ENCODE results near the gene PRRX1.

PRRX1 gene

DNA sequence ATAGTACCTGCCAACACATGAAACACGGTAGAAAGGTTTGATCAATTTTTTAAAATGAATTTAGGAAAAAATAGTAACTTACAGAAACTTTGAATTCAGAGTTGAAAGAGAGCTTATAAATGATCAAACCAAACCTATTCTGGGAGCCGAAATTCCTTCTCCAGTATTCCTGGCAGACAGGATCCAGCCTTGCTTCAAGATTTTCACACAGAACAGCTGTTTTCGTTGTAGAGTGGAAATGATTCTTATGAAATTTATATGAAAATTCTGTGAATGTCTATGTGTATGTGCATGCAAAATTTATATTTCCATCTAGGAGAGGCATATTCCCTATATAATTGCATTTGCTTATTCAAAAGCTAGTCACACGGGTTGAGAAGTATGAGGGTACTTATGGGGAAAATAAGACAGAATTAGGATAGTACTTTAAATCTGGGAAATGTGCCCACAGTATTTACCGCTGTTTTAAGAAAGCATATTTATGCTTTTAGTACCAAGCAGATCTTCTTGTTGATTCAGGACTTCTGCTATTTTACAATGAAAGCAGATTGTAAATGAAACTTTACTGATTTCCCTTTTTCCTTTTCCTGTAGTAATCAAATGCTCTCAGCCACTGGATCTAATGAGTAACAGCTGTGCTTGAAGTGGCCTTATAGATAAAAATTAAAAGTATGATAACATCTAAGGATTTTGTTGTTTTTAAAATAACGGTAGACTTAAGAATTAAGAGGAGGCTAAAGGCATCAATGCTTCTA lies 30.4 kb downstream of the PRRX1 start:
- no peak overlapping the region for H3K27ac ChIP-seq
- TF ChIP-seq, protein P1, sequence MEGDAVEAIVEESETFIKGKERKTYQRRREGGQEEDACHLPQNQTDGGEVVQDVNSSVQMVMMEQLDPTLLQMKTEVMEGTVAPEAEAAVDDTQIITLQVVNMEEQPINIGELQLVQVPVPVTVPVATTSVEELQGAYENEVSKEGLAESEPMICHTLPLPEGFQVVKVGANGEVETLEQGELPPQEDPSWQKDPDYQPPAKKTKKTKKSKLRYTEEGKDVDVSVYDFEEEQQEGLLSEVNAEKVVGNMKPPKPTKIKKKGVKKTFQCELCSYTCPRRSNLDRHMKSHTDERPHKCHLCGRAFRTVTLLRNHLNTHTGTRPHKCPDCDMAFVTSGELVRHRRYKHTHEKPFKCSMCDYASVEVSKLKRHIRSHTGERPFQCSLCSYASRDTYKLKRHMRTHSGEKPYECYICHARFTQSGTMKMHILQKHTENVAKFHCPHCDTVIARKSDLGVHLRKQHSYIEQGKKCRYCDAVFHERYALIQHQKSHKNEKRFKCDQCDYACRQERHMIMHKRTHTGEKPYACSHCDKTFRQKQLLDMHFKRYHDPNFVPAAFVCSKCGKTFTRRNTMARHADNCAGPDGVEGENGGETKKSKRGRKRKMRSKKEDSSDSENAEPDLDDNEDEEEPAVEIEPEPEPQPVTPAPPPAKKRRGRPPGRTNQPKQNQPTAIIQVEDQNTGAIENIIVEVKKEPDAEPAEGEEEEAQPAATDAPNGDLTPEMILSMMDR (conservative IDR thresholded peaks at IDR 0.05): no peak
- no peak for TF ChIP-seq ZFX (IDR thresholded peaks at IDR 0.05)

DNA sequence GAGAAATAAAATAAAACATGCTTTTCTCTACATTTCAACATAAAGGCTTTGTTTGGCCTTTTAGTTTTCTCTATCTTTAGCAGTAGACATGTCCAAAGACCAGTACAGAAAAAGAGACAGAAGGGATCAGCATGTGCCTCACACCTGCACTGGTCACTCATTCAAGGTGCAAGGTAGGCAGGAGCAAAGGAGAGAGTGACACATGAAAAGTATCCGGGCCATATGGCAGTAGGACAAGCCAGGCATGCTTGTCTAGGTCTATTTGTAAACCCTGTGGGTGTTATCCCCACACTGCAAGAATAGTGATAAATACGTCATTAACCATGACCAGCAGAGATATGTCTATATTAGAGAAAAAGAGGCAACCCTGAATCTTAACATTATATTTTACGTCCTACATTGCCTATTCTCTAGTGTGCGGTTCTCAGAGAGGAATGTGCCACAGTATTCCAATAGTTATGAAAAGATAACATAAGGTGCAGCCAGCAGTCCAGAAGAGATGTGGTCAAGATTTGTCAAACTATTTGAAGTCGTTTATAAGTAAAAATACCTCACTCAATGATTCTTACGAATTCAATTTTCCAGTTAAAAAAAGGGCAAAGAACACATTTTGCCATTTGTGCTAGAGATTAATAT lies 32.1 kb downstream of the PRRX1 start:
- no peak overlapping the region for H3K27ac ChIP-seq
- no peak for TF ChIP-seq ZFX (IDR thresholded peaks at IDR 0.05)
- TF ChIP-seq, protein P1 (conservative IDR thresholded peaks at IDR 0.05): no peak

DNA sequence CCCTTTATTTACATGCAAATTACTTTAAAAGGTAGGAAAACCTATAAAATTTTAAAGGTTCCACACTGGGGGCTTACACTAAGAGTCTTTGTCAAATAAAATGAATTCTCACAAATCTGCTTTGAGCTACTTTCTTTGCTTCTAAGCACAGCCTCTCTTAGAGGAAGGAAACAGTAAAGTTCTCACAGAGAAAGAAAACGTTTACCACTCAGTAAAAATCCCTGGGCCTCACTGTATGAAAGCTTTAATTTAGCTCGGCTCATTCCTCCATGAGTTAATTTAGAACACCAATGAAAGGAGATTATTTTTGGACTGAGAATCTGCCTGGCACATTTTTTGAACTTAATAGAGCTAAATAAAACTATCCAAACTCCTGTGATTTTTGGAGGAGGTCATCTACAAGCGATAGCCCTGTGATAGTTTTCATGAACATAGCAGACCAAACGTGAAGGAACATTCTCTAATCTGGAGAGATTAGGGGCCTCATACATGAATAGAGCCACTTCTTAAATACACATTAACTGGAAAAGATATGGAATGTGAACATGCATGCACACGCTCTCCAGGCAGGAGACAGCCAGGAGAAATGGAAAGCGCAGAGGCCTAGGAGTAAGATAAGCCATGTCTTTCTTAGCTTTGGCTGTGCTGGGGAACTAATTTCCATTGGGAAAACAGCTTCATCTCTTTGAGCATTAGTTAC lies 32.8 kb downstream of the PRRX1 start:
- no peak for TF ChIP-seq ZFX (IDR thresholded peaks at IDR 0.05)
- TF ChIP-seq, protein P1 (conservative IDR thresholded peaks at IDR 0.05): no peak
- H3K27ac ChIP-seq: no peak overlapping the region

DNA sequence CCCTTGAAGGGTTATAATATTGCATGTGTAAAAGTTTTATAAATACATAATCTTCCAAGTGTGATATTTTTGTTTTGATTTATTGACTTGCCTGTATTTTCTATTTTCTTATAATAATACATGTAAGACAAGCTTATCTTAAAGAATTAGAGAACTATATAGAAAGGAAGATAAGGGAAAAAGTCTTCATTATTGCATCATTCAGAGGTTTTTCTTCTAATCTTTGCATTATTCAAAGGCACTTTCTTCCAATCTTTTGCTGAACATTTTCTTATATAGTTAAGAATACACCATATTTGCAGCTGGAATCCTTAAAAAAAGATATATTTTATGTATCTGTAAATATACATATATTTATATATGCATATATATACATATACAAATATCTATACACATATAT lies 33.4 kb downstream of the PRRX1 start:
- no peak overlapping the region for H3K27ac ChIP-seq
- TF ChIP-seq, protein P1 (conservative IDR thresholded peaks at IDR 0.05): no peak
- no peak for TF ChIP-seq ZFX (IDR thresholded peaks at IDR 0.05)

DNA sequence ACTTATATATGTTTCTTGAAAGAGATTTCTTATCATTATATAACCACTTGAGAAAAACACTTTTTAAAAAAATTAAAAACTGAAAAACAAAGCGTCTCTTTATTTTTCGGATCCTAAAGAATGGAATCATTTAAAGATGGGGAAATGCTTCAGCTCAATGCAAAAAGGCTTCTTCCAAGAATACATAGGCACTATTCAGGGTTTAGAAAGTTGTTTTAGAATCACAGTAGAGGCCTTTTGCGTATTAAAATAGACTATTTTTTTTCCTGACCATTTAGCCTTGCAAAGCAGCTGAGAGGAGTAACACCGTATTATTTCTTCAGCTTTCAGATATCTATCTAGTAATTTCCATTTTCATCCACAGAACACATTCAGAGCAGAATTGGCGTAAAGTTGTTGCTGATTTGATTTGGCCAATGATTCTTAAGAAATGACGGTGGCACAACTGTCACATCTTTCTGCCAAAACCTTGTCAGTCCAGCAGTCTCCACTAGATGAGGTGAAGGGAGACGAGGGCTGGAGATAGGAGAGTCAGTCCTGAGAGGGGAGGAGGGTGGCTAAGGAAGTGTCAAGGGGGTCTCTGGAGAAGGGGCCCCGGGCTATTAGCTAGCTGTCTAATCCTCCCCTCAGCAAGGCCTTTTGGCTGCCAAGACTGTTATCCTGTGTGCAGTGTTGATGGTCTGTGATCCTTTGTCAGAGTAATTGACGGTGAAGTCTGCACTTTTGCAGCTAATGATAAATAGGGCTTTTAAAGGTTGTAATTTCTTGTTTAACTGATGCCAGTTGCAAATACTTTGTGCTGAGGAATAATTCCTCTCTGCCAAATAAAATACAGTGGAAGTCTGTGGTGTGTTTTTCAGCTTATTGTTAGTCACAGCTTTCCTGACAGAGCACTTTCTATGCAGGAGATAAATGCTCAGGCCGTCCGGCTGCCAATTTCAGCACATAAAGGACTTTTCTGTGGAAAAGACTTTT lies 34.7 kb downstream of the PRRX1 start:
- no peak overlapping the region for H3K27ac ChIP-seq

DNA sequence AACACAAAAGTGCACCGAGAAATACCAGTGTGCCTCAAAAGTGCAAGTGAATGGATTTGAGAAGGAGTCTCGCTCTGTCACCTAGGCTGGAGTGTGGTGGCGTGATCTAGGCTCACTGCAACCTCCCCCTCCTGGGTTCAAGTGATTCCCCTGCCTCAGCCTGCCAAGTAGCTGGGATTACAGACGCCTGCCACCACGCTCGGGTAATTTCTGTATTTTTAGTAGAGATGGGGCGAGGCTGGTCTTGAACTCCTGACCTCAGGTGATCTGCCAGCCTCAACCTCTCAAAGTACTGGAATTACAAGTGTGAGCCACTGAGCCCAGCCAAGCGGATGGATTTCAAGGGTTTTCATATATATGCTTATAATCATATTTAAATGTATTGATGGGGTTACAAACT lies 35.8 kb downstream of the PRRX1 start:
- TF ChIP-seq, protein P1 (conservative IDR thresholded peaks at IDR 0.05): no peak
- TF ChIP-seq ZFX (IDR thresholded peaks at IDR 0.05): no peak
- no peak overlapping the region for H3K27ac ChIP-seq

More for the DNA sequence above, 34.7 kb downstream of the PRRX1 start:
- TF ChIP-seq, protein P1 (conservative IDR thresholded peaks at IDR 0.05): no peak
- no peak for TF ChIP-seq ZFX (IDR thresholded peaks at IDR 0.05)
